Umbilical cord (tissue), 2 donors: ENCODE results near the gene RPL38. TPM values are rescaled to one million over a fixed set of nuclear protein-coding genes. Genes with fewer than 3 reads are reported as not detected.
"Not testable (repeated sequence)": the region's sequence is repeated elsewhere in the genome, so short reads cannot be mapped to it uniquely, and the experiment has no call there.

ENCODE experiments used
- DNase-seq: peaks from one replicate; pipeline ENCODE4 v3.0.0-alpha.2; 2015; ENCODE audit warnings: low spot score
- total RNA-seq: library from RNA; depleted of rRNA; stranded (reverse); fragments of >200 nt; gene quantifications from one replicate; pipeline ENCODE4 v1.2.3, GENCODE V29; 2014; ENCODE audit warnings: low replicate concordance; ENCODE audit not compliant: insufficient read depth

The RPL38 gene
- total RNA-seq, 1 donor from 2014 or later, result 1,471 TPM

- no peak for DNase-seq
Measured at GRCh38 chr17:74183411-74183810, 20.1 kb upstream of the RPL38 start.

DNA sequence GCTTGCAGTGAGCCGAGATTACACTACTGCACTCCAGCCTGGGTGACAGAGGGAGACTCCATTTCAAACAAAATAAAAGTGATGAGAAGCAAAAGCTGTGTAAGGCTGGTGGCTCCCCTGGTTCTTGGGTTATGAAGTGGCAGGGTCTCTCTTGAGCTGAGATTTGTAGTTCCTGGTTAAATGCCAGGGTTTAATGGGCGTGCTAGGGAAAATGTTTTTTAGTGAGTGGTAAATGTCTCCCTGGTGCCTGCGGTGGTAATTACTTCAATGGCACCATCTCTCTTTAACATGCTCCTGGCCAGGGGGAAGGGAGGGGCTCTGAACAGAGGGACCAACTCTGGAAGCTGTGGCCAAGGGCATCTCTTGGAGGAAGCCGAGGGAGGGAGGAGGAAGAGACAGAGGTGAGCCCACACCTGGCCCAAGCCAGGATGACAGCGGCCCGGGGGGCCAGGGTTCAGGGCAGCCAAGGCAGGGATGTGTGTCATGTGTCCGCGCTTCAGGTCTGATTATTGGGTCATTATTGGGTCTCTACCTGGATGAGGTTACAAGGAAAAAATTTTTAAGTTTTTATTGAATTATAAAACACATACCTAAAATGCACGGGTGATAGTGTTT lies 17.8 kb upstream of the RPL38 start:
- no peak for DNase-seq

- no peak for DNase-seq
Measured at GRCh38 chr17:74186498-74186897, 17.0 kb upstream of the RPL38 start.

DNA sequence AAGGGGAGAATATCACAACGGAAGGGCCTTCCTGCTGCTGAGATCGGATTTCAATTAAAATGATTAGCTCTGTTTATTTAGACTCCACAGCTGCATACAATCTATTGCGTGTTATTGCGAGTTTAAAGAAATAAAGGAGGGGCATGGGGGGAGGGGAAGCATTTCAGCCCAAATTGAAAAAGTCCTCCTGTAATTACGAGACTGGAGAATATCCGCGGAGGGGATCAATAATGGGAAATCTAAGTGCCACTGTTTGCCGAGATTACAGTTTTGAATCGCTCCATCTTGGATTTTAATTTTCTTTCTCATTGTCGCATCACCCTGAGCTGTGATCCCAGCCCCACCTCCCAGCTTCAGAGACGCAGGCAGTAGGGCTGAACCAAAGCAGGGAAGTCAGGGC lies 15.7 kb upstream of the RPL38 start:
- no peak for DNase-seq

- DNase-seq, result not testable (repeated sequence)
Measured at GRCh38 chr17:74188687-74189086, 14.8 kb upstream of the RPL38 start.

DNA sequence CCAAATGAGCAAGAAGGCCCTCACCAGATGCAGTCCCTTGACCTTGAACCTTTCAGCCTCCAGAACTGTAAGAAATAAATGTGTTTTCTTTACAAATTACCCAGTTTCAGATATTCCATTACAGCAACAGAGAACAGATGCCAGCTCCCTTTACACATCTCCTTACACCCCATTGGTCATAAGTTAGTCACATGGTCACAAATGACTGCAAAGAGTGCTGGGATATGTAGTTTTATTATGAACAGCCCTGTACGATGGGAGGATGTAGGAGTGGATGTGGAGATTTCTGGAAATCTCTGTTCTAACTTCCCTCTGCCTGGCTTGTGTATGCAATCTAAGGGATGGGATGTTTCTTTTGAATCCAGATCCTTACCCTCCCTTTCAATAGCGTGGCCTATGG lies 13.3 kb upstream of the RPL38 start:
- DNase-seq, result peak; percentile 49

DNA sequence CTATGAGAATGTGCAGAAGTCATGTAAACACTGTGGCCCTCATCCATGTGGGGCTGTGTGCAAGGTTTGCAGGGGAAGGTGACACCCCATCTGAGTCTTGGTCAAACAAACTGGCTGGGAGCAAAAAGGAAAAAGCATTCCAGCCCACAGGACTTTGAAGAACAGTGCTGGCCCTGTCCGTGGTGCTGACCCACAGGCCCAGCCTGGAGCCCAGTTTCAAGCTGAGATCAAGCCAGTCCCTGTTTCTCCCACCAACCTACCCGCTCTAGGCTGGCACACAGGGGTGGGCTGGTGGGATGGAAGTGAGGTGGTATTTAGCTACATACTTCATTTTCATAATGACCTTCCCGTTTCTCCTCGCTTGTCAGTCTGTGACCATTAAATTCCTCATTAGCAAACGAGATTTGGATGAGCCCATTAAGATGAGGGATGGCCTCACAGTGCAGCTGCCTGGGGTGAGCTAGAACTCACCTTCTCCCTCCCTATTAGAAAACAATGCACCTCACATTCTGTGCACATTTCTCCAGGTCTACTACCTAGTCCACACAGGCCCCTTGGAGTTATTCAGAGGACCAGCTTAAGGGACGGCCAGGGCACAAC lies 12.6 kb upstream of the RPL38 start:
- peak; percentile 31 for DNase-seq

DNA sequence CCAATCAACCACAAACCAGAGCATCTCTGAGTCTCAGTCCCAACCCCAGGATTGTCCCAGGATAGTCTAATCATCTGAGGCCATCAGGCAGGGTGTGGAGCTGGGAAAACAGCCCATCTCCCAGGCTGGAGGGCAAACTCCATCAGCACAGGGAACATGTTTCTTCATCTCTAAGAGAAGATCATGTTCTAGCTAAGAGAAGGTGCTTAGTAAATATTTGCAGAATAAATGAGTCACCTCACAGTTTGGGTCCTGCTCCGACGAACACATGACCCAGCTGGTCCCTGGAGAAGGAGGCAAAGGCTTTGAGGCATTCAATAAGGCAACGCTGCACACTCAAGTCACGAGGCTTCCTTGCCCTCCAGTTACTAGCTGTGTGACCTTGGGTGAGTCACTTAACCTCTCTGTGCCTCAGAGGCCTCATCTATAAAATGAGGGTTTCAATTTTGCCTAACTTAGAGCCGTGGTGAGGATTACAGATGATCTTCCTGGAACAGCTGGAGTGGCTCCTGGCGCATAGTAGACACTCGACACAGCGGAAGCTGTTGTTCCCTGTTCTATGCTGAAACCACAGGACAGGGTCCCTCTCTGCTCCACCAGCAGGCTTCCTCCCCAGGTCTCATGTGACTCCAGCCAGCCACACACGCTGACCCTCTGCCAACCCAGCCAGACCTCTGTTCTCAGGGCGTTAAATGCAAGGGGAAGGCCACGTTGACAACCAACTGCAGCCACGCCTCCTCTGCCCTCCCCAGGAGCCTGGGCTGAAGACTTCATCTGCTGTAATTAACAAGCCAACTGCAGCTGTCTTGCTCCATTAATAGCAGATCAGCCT lies 10.3 kb upstream of the RPL38 start:
- no peak for DNase-seq

DNA sequence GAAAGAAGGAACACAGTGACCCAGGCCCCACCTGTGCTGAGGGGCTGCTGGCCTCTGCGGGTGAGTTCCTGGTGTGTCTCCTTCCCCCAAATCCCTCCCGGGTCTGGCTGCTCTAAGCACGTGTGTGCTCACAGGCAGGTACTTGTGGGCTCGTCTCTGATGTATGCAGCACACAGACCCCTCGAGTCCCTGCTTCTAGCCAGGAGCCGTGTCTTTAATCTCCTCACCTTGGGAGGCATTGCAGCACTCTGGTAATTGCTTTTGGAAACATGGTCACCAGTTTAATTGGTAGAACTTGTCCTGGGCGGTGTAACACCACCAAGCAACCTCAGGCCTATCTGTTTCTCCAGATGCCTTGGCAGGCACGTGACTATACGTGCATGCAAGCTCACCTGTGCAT lies 8.8 kb upstream of the RPL38 start:
- DNase-seq, result no peak

GRCh38 chr17:74196541-74197317 lies 6.7 kb upstream of the RPL38 start:
- DNase-seq, result no peak

DNA sequence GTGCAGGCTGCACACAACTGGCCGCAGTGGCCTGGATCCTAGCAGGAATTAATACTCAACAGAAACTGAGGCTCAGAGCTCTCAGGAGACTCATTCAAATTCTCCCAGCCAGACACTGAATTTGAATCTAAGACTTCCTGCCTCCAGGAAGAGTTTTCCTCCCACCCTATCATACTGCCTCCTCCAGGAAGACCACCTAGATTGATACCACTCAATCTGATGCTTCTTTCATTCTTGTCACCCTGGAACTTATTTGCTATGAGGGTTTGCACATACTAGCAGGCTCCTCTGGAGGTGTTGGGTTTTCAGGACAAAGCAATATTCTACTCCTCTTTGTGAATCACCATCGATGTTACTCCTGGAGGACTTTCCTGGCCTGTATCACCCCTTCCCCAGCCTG lies 5.7 kb upstream of the RPL38 start:
- DNase-seq, result no peak

DNA sequence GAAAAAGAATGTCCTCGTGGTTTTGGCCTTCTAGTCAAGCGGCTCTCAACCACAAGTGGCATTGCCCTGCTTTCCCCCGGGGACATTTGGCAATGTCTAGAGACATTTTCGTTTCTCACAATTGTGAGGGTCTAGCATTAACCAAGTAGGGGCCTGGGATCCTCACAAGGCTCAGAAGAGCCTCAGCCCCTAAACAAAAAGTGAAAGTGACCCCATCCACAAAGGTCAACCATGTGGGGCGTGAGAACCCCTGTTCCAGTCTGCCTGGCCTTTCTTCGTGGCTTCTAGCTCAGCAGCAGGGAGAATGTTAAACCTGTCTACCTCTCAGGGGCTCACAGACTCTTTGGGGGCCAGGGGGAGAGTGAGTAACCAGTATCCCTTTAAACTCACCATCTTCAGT lies 4.8 kb upstream of the RPL38 start:
- DNase-seq, result no peak

- peak; percentile 45 for DNase-seq
Measured at GRCh38 chr17:74199306-74200092, 4.0 kb upstream of the RPL38 start.

DNA sequence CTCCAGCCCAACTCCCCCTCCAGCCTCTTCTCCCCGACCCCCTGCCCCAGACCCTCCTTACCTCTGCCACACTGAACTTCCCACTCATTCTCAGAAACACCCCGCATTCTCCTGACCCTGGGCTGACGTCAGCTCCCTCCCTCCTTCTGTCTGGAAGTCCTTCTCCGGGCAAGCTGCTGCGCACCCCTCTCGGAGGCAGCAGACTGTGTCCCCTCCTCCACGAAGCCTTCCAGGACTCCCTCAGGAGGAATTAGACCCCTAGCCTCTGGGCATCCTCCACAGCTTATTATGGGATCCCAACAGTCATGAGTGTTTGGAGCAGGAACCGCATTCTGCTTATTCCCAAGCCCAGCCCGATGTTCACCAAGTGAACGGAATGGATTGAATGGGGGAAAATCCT lies 3.4 kb upstream of the RPL38 start:
- no peak for DNase-seq

DNA sequence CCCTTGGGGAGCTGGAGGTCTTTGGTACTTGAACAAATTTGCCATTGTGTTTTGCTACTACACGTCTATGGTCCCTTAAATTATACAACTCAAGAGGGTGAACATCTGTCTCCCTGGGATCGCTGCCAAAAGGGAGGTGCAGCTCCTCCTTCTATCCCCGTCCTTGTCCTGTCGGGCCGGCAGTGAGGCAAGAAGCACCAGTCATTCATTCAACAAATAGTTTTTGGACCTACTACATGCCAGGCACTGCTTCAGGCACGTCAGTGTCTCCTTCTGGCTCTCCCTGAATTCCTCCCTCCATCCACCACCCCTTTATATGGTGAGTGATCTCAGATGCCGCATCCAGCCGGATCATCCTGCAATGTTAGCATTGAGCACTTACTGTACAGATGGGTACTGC lies 2.2 kb upstream of the RPL38 start:
- DNase-seq, result no peak

GRCh38 chr17:74201948-74202347 lies 1.5 kb upstream of the RPL38 start:
- no peak for DNase-seq

DNA sequence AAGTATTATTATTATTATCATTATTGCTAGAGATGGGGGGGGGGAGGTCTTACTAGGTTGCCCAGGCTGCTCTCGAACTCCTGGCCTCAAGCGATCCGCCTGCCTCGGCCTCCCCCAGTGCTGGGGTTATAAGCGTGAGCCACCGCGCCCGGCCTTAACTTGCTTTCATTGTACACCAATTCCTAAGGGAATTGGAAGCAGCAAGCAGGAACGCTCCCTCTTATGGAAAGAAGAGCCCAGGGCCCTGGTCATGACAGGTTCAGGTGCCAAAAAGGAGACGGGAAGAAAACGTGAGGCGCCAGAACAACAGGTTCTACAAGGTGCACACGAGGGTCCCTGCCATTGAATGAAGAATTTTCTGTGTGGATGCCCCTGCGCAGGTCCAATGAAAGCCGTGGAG lies 540 bp upstream of the RPL38 start:
- no peak for DNase-seq

DNA sequence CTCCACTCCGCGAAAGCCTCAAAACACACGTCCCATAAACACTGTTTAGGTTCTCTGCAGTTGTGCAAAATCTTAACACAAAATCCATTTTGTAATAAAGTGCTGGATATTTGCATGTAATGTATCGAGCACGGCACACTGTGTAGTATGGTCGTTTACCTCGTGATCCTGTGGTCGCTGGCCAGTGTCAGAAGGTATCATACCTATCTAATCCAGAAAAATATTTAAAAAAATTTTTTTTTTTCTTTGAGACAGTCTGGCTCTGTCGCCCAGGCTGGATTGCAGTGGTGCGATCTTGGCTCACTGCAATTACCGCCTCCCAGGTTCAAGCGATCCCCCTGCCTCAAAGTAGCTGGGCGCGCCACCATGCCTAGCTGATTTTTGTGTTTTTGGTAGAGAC lies 996 bp downstream of the RPL38 start:
- DNase-seq, result no peak

DNA sequence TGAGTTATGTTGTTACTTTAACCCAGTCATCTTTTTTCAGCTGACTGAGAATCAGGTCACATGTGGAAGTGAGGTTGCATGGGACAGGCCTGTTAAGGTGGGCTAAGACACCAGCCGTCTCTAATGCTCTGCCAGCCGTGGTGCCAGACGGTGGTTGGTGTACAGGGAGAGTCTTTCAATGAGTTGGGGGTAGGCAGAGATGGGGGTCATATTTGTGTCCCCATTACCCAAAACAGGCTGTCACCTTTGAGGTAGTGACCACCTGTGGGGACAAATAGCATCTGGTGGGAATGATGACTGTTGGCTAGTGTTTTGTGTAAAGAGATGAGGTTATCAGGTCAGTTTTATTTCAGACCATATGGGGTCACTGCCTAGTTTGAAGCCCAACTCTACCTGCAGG lies 1.8 kb downstream of the RPL38 start:
- no peak for DNase-seq

DNA sequence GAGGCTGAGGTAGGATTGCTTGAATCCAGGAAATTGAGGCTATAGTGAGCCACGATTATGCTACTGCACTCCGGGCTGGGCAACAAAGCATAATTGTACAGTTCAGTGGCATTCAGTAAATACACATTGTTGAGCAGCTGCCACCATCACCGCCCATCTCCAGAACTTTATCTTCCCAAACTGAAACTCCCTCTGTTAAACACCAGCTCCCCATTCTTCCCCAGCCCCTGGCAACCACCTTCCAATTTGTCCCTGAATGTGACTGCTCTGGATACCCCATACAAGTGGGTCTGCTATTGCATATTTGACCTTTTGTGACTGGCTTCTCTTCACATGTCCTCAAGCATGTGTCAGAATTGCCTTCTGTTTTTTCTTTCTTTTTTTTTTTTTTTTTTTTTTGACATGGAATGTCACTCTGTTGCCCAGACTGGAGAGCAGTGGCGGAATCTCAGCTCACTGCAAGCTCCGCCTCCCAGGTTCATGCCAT lies 2.9 kb downstream of the RPL38 start:
- no peak for DNase-seq
